Spleen (tissue), 11 donors: ENCODE results near the gene RTN4R. TPM values are rescaled to one million over a fixed set of nuclear protein-coding genes. Genes with fewer than 3 reads are reported as not detected.

Source experiments
- DNase-seq: peaks from one replicate; pipeline ENCODE4 v3.0.0-alpha.2; 2020
- H3K27ac ChIP-seq, 8 donors: fragments of 200-600 bp; sonication (generic) in 7 of 8; 1 replicate in 4 of 8; 2 replicates in 4 of 8; pipeline versions ENCODE4 v1.5.0 to v1.8.0; 2016 to 2021; ENCODE audit warnings: inconsistent platforms in 4 of 8, mild to moderate bottlenecking in 4 of 8, moderate library complexity in 1 of 8
- H3K27me3 ChIP-seq, 7 donors: fragments of 200-600 bp; sonication (generic) in 6 of 7; replicated peaks in 1 of 7; 1 replicate in 4 of 7; 2 replicates in 3 of 7; pipeline versions ENCODE4 v1.5.0 to v1.8.0; 2016 to 2021; ENCODE audit warnings: inconsistent platforms in 3 of 7, mild to moderate bottlenecking in 1 of 7
- H3K36me3 ChIP-seq, 6 donors: fragments of 200-600 bp; sonication (generic) in 5 of 6; 1 replicate in 4 of 6; 2 replicates in 2 of 6; pipeline versions ENCODE4 v1.5.0 to v1.8.0; 2016 to 2021; ENCODE audit warnings: inconsistent platforms in 2 of 6
- H3K4me1 ChIP-seq, 6 donors: fragments of 200-600 bp; sonication (generic) in 5 of 6; 1 replicate in 3 of 6; 2 replicates in 3 of 6; pipeline versions ENCODE4 v1.5.0 to v1.8.0; 2016 to 2021; ENCODE audit warnings: inconsistent platforms in 3 of 6
- H3K4me3 ChIP-seq, 8 donors: fragments of 200-600 bp; sonication (generic) in 7 of 8; 1 replicate in 4 of 8; 2 replicates in 4 of 8; pipeline versions ENCODE4 v1.5.0 to v1.8.0; 2016 to 2021; ENCODE audit warnings: inconsistent platforms in 4 of 8, mild to moderate bottlenecking in 4 of 8, moderate library complexity in 2 of 8
- H3K9me3 ChIP-seq, 8 donors: fragments of 200-600 bp; sonication (generic) in 7 of 8; 1 replicate in 4 of 8; 2 replicates in 4 of 8; pipeline versions ENCODE4 v1.5.0 to v1.8.0; 2016 to 2021; ENCODE audit warnings: inconsistent platforms in 4 of 8
- POLR2A ChIP-seq, 3 donors: fragments of 450-650 bp; IDR thresholded peaks; one replicate each; pipeline ENCODE4 v1.5.1; 2017; ENCODE audit warnings: antibody characterized with exemption in 3 of 3, mild to moderate bottlenecking in 1 of 3
- POLR2AphosphoS5 ChIP-seq, 3 donors: sonication (generic); formaldehyde crosslinking; IDR thresholded peaks; one replicate each; pipeline ENCODE4 v1.5.1; 2017; ENCODE audit warnings: antibody characterized with exemption in 3 of 3
- WGBS, 5 donors: extraction: QIAGEN DNeasy Blood & Tissue Kit in 3 of 5; methylation state at CpG; one replicate each; pipeline versions ENCODE4 v1.1.5 to v1.1.7; 2013 to 2018; 5-methylcytosine and 5-hydroxymethylcytosine counted together
- intact Hi-C: fragments of 100-400 bp; cut with DNase I; formaldehyde crosslinking; loops from one replicate; pipeline ENCODE4 v1.15.0; 2023; ENCODE audit warnings: low total_unique reads
- polyA plus RNA-seq, 3 donors: library from polyadenylated mRNA; stranded (reverse); fragments of 200-250 nt; gene quantifications; one replicate each; pipeline ENCODE4 v1.2.1, GENCODE V29; 2013
- total RNA-seq, 7 donors: library from RNA; depleted of rRNA in 3 of 7; stranded (reverse); fragments of >200 nt in 3 of 7; fragmentation: NEBNext Ultra II Directional in 4 of 7; extraction: Animal tissue kit (Norgen Biotek cat#: 25700) in 4 of 7; gene quantifications; one replicate each; pipeline versions ENCODE4 v1.1.0 to v1.2.1, GENCODE V29; 2016 to 2021
- TF ChIP-seq, protein P1 (sequence below), 11 experiments: fragments of 200-600 bp in 7 of 11; fragments of 450-650 bp in 4 of 11; sonication (generic) in 4 of 11; IDR thresholded peaks in 8 of 11; conservative IDR thresholded peaks in 3 of 11; 1 replicate in 7 of 11; 2 replicates in 4 of 11; pipeline versions ENCODE4 v1.4.0 to v1.8.0; 2016 to 2021; ENCODE audit warnings: antibody characterized with exemption in 11 of 11, inconsistent platforms in 4 of 11, mild to moderate bottlenecking in 1 of 11
- donor health status: healthy with polysubstance abuse.
- donor health status: DM: no; HTN: no; CAD: no; lungs with moderate emphysema.
- donor health status: DM: no; HTN: no; CAD: no.
- donor health status: Bipolar disorder and iron deficiency.
- donor health status: healthy.
- donor health status: DM: no; HTN: no; CAD: no.
- donor health status: DM: yes; HTN: yes; CAD: no.

Gene RTN4R
- total and polyA plus RNA-seq, 10 donors: 1.5 to 11.8 (median 6.1) TPM

DNA sequence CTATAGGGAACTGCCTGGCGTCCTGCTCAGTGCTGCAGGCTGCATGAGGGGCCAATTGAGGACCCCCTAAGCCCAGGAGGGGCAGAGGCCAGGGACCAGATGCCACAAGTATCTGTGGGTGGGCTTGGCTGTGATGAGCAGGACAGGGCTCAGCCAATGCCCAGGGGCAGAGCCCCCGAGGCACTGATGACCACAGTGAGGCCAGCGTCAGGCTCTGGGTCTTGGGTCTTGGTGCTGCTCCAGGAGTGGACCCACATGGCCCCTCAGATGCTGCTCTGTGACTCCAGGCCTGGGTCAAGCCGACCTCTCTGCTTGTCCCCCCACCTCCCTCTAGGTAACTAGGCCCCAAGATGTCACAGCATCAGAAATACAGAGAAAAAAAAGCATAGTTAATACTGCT lies 50.6 kb downstream of the RTN4R start:
- H3K9me3 ChIP-seq: peaks cover 0 to 6% (median 0%) of the 10 kb centered on the region in 8 donors
- 57 to 86% (median 80%) methylated on average over 1 to 4 of the region's 4 CpGs for WGBS, 5 donors
- no peaks in the 10 kb centered on the region for H3K36me3 ChIP-seq
- no peak overlapping the region for H3K4me3 ChIP-seq
- peaks cover 0 to 17% (median 13%) of the 10 kb centered on the region in 6 donors for H3K4me1 ChIP-seq
- intact Hi-C loops: no loop called here
- TF ChIP-seq POLR2A (IDR thresholded peaks at IDR 0.05): no peak
- TF ChIP-seq, protein P1, sequence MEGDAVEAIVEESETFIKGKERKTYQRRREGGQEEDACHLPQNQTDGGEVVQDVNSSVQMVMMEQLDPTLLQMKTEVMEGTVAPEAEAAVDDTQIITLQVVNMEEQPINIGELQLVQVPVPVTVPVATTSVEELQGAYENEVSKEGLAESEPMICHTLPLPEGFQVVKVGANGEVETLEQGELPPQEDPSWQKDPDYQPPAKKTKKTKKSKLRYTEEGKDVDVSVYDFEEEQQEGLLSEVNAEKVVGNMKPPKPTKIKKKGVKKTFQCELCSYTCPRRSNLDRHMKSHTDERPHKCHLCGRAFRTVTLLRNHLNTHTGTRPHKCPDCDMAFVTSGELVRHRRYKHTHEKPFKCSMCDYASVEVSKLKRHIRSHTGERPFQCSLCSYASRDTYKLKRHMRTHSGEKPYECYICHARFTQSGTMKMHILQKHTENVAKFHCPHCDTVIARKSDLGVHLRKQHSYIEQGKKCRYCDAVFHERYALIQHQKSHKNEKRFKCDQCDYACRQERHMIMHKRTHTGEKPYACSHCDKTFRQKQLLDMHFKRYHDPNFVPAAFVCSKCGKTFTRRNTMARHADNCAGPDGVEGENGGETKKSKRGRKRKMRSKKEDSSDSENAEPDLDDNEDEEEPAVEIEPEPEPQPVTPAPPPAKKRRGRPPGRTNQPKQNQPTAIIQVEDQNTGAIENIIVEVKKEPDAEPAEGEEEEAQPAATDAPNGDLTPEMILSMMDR (IDR thresholded peaks at IDR 0.05 in 8 of 11, conservative IDR thresholded peaks at IDR 0.05 in 3 of 11): no peak
- no peak for TF ChIP-seq POLR2AphosphoS5 (IDR thresholded peaks at IDR 0.05)
- DNase-seq: no peak
- no peak overlapping the region for H3K27ac ChIP-seq
- H3K27me3 ChIP-seq: no peaks in the 10 kb centered on the region

DNA sequence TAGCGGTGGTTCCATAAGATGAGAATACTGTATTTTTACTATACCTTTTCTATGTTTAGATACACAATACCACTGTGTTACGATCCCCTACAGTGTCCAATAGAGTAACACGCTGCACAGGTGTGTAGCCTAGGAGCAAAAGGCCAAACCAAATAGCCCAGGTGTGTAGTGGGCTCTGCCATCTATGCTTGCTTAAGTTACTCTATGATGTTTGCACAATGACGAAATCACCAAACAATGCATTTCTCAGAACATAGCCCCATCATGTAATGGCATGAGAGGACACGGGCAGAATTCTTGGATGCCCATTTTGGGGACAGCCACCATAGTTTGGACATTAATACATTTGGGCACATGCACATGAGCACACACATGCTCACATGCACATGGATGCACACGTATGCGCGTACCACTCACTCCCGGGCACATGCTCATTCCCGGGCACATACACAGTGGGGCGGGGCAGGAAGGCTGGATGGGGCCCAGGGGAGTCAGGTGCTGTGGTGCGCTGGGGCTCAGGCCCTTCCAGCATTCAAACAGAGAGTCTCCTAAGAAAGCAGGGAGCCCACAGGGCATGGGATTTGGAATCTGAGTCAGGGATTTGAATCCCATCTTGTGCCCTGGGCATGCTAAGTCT lies 51.1 kb downstream of the RTN4R start:
- DNase-seq: no peak
- intact Hi-C loops: no loop called here
- Histone ChIP-seq H3K9me3 (peaks cover 0 to 6% (median 0%) of the 10 kb centered on the region in 8 donors), H3K36me3 (no peaks in the 10 kb centered on the region), H3K4me3 (no peak overlapping the region), H3K27me3 (no peaks in the 10 kb centered on the region), H3K4me1 (peaks cover 0 to 23% (median 16%) of the 10 kb centered on the region in 6 donors), H3K27ac (no peak overlapping the region)
- TF ChIP-seq, protein P1 (IDR thresholded peaks at IDR 0.05 in 8 of 11, conservative IDR thresholded peaks at IDR 0.05 in 3 of 11): no peak
- TF ChIP-seq POLR2AphosphoS5 (IDR thresholded peaks at IDR 0.05) (no peak), POLR2A (IDR thresholded peaks at IDR 0.05) (no peak)
- 82 to 94% (median 89%) methylated on average over 11 to 12 of the region's 12 CpGs for WGBS, 5 donors

DNA sequence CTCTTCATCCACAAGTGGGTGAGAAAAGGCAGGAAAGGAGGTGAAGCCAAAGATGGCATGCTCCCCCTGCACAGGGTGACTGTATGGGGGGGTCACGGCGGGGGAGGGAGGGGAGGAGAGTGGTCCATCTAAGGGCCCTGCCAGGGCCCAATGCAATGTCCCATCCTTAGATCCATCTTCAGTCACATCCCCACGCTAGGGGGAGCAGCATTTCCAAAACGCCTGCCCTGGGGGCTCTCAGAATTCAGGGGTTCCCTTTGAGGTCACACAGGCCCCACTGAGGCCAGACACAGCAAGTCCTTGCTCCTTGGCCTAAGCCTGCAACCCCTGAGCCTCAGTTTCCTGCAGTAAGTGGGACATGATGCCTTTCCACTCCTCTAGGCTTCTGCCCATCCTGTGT lies 52.4 kb downstream of the RTN4R start:
- TF ChIP-seq POLR2A (IDR thresholded peaks at IDR 0.05): no peak
- TF ChIP-seq POLR2AphosphoS5 (IDR thresholded peaks at IDR 0.05): no peak
- TF ChIP-seq, protein P1 (IDR thresholded peaks at IDR 0.05 in 8 of 11, conservative IDR thresholded peaks at IDR 0.05 in 3 of 11): no peak
- Histone ChIP-seq H3K4me3 (no peak overlapping the region), H3K36me3 (no peaks in the 10 kb centered on the region), H3K9me3 (peaks cover 0 to 6% (median 0%) of the 10 kb centered on the region in 8 donors), H3K27ac (no peak overlapping the region), H3K4me1 (peaks cover 0 to 35% (median 22%) of the 10 kb centered on the region in 6 donors), H3K27me3 (no peaks in the 10 kb centered on the region)
- no peak for DNase-seq
- 63 to 87% (median 83%) methylated on average over 4 of the region's 4 CpGs for WGBS, 5 donors
- intact Hi-C loops: no loop called here

DNA sequence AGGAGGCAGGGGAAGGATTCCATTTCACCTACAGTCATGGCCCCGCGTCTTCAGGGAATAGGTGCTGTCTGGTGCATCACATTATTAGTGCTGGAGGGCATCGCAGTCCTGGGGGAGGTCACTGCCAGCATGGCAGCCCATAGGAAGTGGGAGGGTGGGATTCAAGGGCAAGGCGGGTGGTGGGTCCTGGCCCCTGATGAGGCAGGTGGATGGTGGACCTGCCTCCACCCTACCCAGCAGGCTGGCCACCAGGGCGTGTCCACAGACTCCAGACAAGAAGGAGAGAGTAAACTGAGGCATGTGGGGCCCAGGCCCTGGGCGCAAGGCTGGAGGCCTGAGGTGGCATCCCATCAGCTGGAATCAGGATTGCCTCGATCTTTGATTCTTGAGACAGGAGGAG lies 53.3 kb downstream of the RTN4R start:
- intact Hi-C loops: no loop called here
- H3K9me3 ChIP-seq: peaks cover 0 to 5% (median 0%) of the 10 kb centered on the region in 8 donors
- DNase-seq: no peak
- H3K4me3 ChIP-seq: no peak overlapping the region
- TF ChIP-seq POLR2A (IDR thresholded peaks at IDR 0.05) (no peak), POLR2AphosphoS5 (IDR thresholded peaks at IDR 0.05) (no peak)
- TF ChIP-seq, protein P1 (IDR thresholded peaks at IDR 0.05 in 8 of 11, conservative IDR thresholded peaks at IDR 0.05 in 3 of 11): no peak
- WGBS, 5 donors: 82 to 100% (median 90%) methylated on average over 6 to 7 of the region's 7 CpGs
- H3K27ac ChIP-seq: no peak overlapping the region
- H3K4me1 ChIP-seq: peaks cover 0 to 42% (median 26%) of the 10 kb centered on the region in 6 donors
- no peaks in the 10 kb centered on the region for H3K27me3 ChIP-seq
- no peaks in the 10 kb centered on the region for H3K36me3 ChIP-seq
